Measurements from ENCODE around the gene RPS3A. TPM values are rescaled to one million over a fixed set of nuclear protein-coding genes. Genes with fewer than 3 reads are reported as not detected.
"Not testable (repeated sequence)": the region's sequence is repeated elsewhere in the genome, so short reads cannot be mapped to it uniquely, and the experiment has no call there.

The RPS3A gene
- 4,824 TPM for polyA plus RNA-seq (2012; ENCODE audit: low read depth, missing spikeins)

- peak; percentile 97 for FAIRE-seq
- TF ChIP-seq POLR2AphosphoS5 (IDR thresholded peaks at IDR 0.05; ENCODE audit: low read depth, low read length) (peak; percentile 99), TAF1 (IDR thresholded peaks at IDR 0.05; ENCODE audit: low read depth, low read length) (peak; percentile 99), POLR2A (IDR thresholded peaks at IDR 0.05; ENCODE audit: low read depth, low read length) (peak; percentile 99), PAX5 (IDR thresholded peaks at IDR 0.05; ENCODE audit: insufficient read depth, low read length, severe bottlenecking) (peak; percentile 69), POU2F2 (IDR thresholded peaks at IDR 0.05; ENCODE audit: low read depth, low read length) (peak; percentile 76), SPI1 (IDR thresholded peaks at IDR 0.05; ENCODE audit: low read depth, low read length) (peak; percentile 76)
- peak; percentile 73 for DNase-seq (ENCODE audit: insufficient read length, low spot score)
These were observed at the start of gene RPS3A for GRCh38 chr4:151099229-151099975. Gene RPS3A (plus strand): TSS chr4:151099628. CDS start chr4:151099653, 25 bp downstream.

GRCh38 chr4:151052785-151053184 is 46.6 kb upstream of the RPS3A start:
- FAIRE-seq = peak; percentile 75
- no peak for TF ChIP-seq POU2F2 (IDR thresholded peaks at IDR 0.05; ENCODE audit: low read depth, low read length)
- TF ChIP-seq POLR2A (IDR thresholded peaks at IDR 0.05; ENCODE audit: low read depth, low read length) = no peak
- TF ChIP-seq PAX5 (IDR thresholded peaks at IDR 0.05; ENCODE audit: insufficient read depth, low read length, severe bottlenecking) = no peak
- TF ChIP-seq TAF1 (IDR thresholded peaks at IDR 0.05; ENCODE audit: low read depth, low read length) = no peak
- no peak for TF ChIP-seq SPI1 (IDR thresholded peaks at IDR 0.05; ENCODE audit: low read depth, low read length)
- TF ChIP-seq POLR2AphosphoS5 (IDR thresholded peaks at IDR 0.05; ENCODE audit: low read depth, low read length) = no peak
- DNase-seq (ENCODE audit: insufficient read length, low spot score) = no peak

GRCh38 chr4:151055539-151055938 is 43.9 kb upstream of the RPS3A start:
- no peak for FAIRE-seq
- TF ChIP-seq PAX5 (IDR thresholded peaks at IDR 0.05; ENCODE audit: insufficient read depth, low read length, severe bottlenecking) (no peak), POU2F2 (IDR thresholded peaks at IDR 0.05; ENCODE audit: low read depth, low read length) (no peak), POLR2AphosphoS5 (IDR thresholded peaks at IDR 0.05; ENCODE audit: low read depth, low read length) (no peak), SPI1 (IDR thresholded peaks at IDR 0.05; ENCODE audit: low read depth, low read length) (no peak), TAF1 (IDR thresholded peaks at IDR 0.05; ENCODE audit: low read depth, low read length) (no peak), POLR2A (IDR thresholded peaks at IDR 0.05; ENCODE audit: low read depth, low read length) (peak; percentile 37; the same call in 1 of the 2 replicates)
- no peak for DNase-seq (ENCODE audit: insufficient read length, low spot score)

- not testable (repeated sequence) for DNase-seq (ENCODE audit: insufficient read length, low spot score); FAIRE-seq
These were observed 36.3 kb upstream of the RPS3A start for GRCh38 chr4:151063143-151063542.

GRCh38 chr4:151067316-151067970 is 32.0 kb upstream of the RPS3A start:
- FAIRE-seq (peak; percentile 58), DNase-seq (ENCODE audit: insufficient read length, low spot score) (no peak)
- TF ChIP-seq TAF1 (IDR thresholded peaks at IDR 0.05; ENCODE audit: low read depth, low read length) = no peak
- no peak for TF ChIP-seq POLR2AphosphoS5 (IDR thresholded peaks at IDR 0.05; ENCODE audit: low read depth, low read length)
- TF ChIP-seq POLR2A (IDR thresholded peaks at IDR 0.05; ENCODE audit: low read depth, low read length) = no peak
- TF ChIP-seq PAX5 (IDR thresholded peaks at IDR 0.05; ENCODE audit: insufficient read depth, low read length, severe bottlenecking) = no peak
- TF ChIP-seq POU2F2 (IDR thresholded peaks at IDR 0.05; ENCODE audit: low read depth, low read length) = no peak
- TF ChIP-seq SPI1 (IDR thresholded peaks at IDR 0.05; ENCODE audit: low read depth, low read length) = no peak

- DNase-seq (ENCODE audit: insufficient read length, low spot score) (no peak), FAIRE-seq (no peak)
- no peak for TF ChIP-seq POLR2AphosphoS5 (IDR thresholded peaks at IDR 0.05; ENCODE audit: low read depth, low read length)
- TF ChIP-seq PAX5 (IDR thresholded peaks at IDR 0.05; ENCODE audit: insufficient read depth, low read length, severe bottlenecking) = no peak
- TF ChIP-seq POU2F2 (IDR thresholded peaks at IDR 0.05; ENCODE audit: low read depth, low read length) = no peak
- no peak for TF ChIP-seq TAF1 (IDR thresholded peaks at IDR 0.05; ENCODE audit: low read depth, low read length)
- no peak for TF ChIP-seq SPI1 (IDR thresholded peaks at IDR 0.05; ENCODE audit: low read depth, low read length)
- no peak for TF ChIP-seq POLR2A (IDR thresholded peaks at IDR 0.05; ENCODE audit: low read depth, low read length)
These were observed 25.0 kb upstream of the RPS3A start for GRCh38 chr4:151074416-151074916.

GRCh38 chr4:151077978-151078377 is 21.4 kb upstream of the RPS3A start:
- FAIRE-seq; DNase-seq (ENCODE audit: insufficient read length, low spot score): not testable (repeated sequence)

GRCh38 chr4:151087467-151087866 is 12.0 kb upstream of the RPS3A start:
- FAIRE-seq = peak; percentile 23
- no peak for DNase-seq (ENCODE audit: insufficient read length, low spot score)
- TF ChIP-seq PAX5 (IDR thresholded peaks at IDR 0.05; ENCODE audit: insufficient read depth, low read length, severe bottlenecking) = no peak
- no peak for TF ChIP-seq POLR2A (IDR thresholded peaks at IDR 0.05; ENCODE audit: low read depth, low read length)
- TF ChIP-seq POLR2AphosphoS5 (IDR thresholded peaks at IDR 0.05; ENCODE audit: low read depth, low read length) = no peak
- TF ChIP-seq POU2F2 (IDR thresholded peaks at IDR 0.05; ENCODE audit: low read depth, low read length) = no peak
- no peak for TF ChIP-seq SPI1 (IDR thresholded peaks at IDR 0.05; ENCODE audit: low read depth, low read length)
- TF ChIP-seq TAF1 (IDR thresholded peaks at IDR 0.05; ENCODE audit: low read depth, low read length) = no peak

GRCh38 chr4:151091047-151091446 is 8.4 kb upstream of the RPS3A start:
- TF ChIP-seq POU2F2 (IDR thresholded peaks at IDR 0.05; ENCODE audit: low read depth, low read length) (no peak), TAF1 (IDR thresholded peaks at IDR 0.05; ENCODE audit: low read depth, low read length) (no peak), SPI1 (IDR thresholded peaks at IDR 0.05; ENCODE audit: low read depth, low read length) (no peak), PAX5 (IDR thresholded peaks at IDR 0.05; ENCODE audit: insufficient read depth, low read length, severe bottlenecking) (no peak), POLR2A (IDR thresholded peaks at IDR 0.05; ENCODE audit: low read depth, low read length) (no peak), POLR2AphosphoS5 (IDR thresholded peaks at IDR 0.05; ENCODE audit: low read depth, low read length) (no peak)
- DNase-seq (ENCODE audit: insufficient read length, low spot score) (no peak), FAIRE-seq (peak; percentile 76)

All from GM12891 (cell line).